ENCODE data around the gene CDPF1. TPM values are rescaled to one million over a fixed set of nuclear protein-coding genes. Genes with fewer than 3 reads are reported as not detected.

Gene CDPF1
- total RNA-seq, 1 donor from 2014 or later = 6.4 TPM

DNA sequence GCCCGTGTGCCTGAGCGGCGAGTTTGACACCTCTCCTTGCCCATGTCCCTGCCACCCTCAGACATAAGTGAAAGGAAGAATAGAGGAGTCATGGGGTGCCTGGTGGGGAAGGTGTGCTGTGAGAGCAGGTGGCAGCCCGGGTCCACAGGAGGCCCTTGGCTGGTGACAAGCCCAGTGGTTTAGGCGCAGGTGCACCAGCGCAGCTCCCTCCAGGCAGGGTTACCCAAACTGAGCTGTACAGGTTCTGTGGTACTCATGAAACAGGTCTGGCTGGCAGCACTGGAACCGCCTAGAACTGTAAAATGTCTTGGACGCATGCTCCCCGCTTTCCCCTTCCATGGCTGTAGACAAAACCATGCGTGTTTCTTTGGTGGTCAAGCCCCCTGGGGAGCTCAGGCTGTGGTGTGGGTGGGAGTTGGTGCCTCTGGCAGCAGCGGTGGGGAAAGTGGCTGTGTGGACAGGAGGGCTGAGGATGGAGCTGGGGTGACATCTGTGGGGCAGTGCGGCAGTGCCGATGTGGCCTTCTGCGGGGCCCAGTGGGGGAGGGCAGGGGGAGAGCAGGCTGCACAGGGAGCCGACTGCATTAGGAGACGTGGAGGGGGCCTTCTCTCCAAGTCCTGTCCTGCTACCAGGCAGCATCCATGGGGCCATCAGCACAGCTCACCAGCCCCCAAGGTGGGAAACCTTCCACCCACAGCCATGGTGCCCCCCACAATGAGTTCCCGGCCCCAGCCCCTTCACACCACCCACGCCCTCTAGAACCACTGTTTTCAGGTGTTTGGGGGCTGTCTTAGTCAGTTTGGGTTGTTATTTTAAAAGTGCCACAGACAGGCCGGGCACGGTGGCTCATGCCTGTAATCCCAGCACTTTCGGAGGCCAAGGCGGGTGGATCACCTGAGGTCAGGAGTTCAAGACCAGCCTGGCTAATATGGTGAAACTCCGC is 41.0 kb upstream of the CDPF1 start:
- peaks cover 51% of the 10 kb centered on the region for H3K36me3 ChIP-seq
- H3K27ac ChIP-seq (replicated peaks) = peak overlapping the region; percentile 86
- intact Hi-C loops (cut with micrococcal nuclease) = no loop called here
- peaks cover 8% of the 10 kb centered on the region for H3K9me3 ChIP-seq (replicated peaks)
- peaks cover 60% of the 10 kb centered on the region for H3K4me1 ChIP-seq
- DNase-seq = no peak
- no peaks in the 10 kb centered on the region for H3K27me3 ChIP-seq (ENCODE audit: low read depth)
- TF ChIP-seq, protein P1, sequence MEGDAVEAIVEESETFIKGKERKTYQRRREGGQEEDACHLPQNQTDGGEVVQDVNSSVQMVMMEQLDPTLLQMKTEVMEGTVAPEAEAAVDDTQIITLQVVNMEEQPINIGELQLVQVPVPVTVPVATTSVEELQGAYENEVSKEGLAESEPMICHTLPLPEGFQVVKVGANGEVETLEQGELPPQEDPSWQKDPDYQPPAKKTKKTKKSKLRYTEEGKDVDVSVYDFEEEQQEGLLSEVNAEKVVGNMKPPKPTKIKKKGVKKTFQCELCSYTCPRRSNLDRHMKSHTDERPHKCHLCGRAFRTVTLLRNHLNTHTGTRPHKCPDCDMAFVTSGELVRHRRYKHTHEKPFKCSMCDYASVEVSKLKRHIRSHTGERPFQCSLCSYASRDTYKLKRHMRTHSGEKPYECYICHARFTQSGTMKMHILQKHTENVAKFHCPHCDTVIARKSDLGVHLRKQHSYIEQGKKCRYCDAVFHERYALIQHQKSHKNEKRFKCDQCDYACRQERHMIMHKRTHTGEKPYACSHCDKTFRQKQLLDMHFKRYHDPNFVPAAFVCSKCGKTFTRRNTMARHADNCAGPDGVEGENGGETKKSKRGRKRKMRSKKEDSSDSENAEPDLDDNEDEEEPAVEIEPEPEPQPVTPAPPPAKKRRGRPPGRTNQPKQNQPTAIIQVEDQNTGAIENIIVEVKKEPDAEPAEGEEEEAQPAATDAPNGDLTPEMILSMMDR (IDR thresholded peaks at IDR 0.05; ENCODE audit: borderline replicate concordance) = no peak
- H3K4me3 ChIP-seq = no peak overlapping the region

- Histone ChIP-seq H3K4me1 (peaks cover 52% of the 10 kb centered on the region), H3K4me3 (no peak overlapping the region), H3K9me3 (replicated peaks) (peaks cover 8% of the 10 kb centered on the region), H3K36me3 (peaks cover 60% of the 10 kb centered on the region), H3K27ac (replicated peaks) (peak overlapping the region; percentile 86), H3K27me3 (ENCODE audit: low read depth) (no peaks in the 10 kb centered on the region)
- peak; percentile 64 for DNase-seq
- intact Hi-C loops (cut with micrococcal nuclease) = no loop called here
- TF ChIP-seq, protein P1 (IDR thresholded peaks at IDR 0.05; ENCODE audit: borderline replicate concordance) = no peak
Measured at GRCh38 chr22:46290121-46290842, 40.2 kb upstream of the CDPF1 start.

DNA sequence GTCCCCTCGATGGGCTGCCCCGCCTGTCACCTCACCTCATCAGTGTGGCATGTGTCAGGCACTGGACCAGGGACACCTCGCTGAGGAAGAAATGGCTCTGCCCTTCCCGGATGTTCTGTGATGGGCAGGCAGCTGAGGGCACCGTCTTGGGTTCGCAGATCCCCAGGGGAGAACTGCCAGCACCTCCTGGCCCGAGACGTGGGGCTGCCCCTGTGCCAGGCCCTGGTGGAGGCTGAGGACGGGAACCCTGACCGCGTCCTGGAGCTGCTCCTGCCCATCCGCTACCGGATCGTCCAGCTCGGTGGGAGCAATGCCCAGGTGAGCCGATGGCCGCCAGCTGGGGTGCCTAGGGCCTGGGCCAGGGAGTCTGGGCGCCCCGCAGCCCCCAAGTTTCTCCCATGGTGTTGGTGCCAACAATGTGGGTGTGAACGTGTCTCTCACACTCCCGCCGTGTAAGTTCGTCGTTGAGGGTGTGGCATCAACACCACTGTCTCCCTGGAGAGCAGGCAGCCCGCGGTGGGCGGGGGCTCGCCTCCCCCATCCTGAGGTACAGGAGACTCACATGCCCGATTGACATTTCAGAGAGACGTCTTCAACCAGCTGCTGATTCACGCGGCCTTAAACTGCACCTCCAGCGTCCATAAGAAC is 39.3 kb upstream of the CDPF1 start:
- H3K27ac ChIP-seq (replicated peaks) = peak overlapping the region; percentile 86
- DNase-seq = no peak

DNA sequence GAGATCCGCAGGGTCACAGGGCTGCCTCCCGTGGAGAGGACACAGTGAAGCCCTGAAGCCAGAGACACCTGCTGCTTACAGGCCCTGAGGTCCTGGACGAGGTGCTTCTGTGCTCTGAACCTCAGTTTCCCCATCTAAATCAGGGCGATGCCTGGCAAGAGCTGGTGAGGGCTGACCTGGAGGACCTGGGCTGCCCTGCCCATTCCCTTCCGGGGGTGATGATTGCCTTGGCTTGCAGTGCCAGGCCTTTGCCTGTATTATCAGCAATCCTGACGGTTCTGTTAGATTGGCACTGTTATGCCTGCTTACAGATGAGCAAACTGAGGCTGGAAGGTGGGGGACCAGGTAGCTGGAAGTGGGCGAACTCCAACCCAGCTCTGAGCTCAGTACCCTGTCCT is 38.8 kb upstream of the CDPF1 start:
- TF ChIP-seq, protein P1 (IDR thresholded peaks at IDR 0.05; ENCODE audit: borderline replicate concordance) = no peak
- intact Hi-C loops (cut with micrococcal nuclease) = no loop called here
- no peak for DNase-seq
- H3K4me3 ChIP-seq = no peak overlapping the region
- peaks cover 52% of the 10 kb centered on the region for H3K4me1 ChIP-seq
- peaks cover 73% of the 10 kb centered on the region for H3K36me3 ChIP-seq
- H3K9me3 ChIP-seq (replicated peaks) = peaks cover 8% of the 10 kb centered on the region
- peak overlapping the region; percentile 86 for H3K27ac ChIP-seq (replicated peaks)
- no peaks in the 10 kb centered on the region for H3K27me3 ChIP-seq (ENCODE audit: low read depth)

More for the DNA sequence above, 39.3 kb upstream of the CDPF1 start:
- Histone ChIP-seq H3K4me1 (peaks cover 52% of the 10 kb centered on the region), H3K9me3 (replicated peaks) (peaks cover 8% of the 10 kb centered on the region), H3K4me3 (no peak overlapping the region), H3K27me3 (ENCODE audit: low read depth) (no peaks in the 10 kb centered on the region), H3K36me3 (peaks cover 69% of the 10 kb centered on the region)
- intact Hi-C loops (cut with micrococcal nuclease) = no loop called here
- TF ChIP-seq, protein P1 (IDR thresholded peaks at IDR 0.05; ENCODE audit: borderline replicate concordance) = no peak

Data from left ventricle myocardium inferior (tissue), 1 donor.